ENCODE data around the gene TOX2.

TOX2 gene

DNA sequence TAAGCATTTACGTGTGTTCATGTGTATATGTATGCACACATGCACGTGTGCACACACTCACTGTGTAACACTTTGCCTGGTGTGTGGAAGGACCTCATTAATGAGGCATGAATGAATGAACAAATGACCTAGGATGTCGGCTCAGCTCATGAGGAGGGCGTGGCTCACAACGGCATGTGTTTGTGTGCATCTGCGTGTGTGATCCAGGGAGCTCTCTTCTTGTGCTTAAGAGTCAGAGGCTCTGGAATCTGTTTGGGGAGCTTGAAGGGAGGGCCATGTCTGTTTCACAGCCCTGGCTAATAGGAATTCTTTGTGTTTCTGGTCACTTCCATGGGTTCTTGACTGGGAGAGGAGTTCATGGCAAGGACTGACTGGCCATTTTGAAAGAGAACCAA lies 32.7 kb downstream of the TOX2 start:
- H3K4me3 ChIP-seq (ENCODE audit: low read depth, low read length) = no peak overlapping the region
- DNase-seq (ENCODE audit: low read depth) = no peak
- TF ChIP-seq, protein P1, sequence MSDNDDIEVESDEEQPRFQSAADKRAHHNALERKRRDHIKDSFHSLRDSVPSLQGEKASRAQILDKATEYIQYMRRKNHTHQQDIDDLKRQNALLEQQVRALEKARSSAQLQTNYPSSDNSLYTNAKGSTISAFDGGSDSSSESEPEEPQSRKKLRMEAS (IDR thresholded peaks at IDR 0.05; ENCODE audit: low read depth, low read length) = no peak
- no peak for TF ChIP-seq POLR2A (IDR thresholded peaks at IDR 0.05; ENCODE audit: extremely low read depth, insufficient read length)
- TF ChIP-seq, protein P2, sequence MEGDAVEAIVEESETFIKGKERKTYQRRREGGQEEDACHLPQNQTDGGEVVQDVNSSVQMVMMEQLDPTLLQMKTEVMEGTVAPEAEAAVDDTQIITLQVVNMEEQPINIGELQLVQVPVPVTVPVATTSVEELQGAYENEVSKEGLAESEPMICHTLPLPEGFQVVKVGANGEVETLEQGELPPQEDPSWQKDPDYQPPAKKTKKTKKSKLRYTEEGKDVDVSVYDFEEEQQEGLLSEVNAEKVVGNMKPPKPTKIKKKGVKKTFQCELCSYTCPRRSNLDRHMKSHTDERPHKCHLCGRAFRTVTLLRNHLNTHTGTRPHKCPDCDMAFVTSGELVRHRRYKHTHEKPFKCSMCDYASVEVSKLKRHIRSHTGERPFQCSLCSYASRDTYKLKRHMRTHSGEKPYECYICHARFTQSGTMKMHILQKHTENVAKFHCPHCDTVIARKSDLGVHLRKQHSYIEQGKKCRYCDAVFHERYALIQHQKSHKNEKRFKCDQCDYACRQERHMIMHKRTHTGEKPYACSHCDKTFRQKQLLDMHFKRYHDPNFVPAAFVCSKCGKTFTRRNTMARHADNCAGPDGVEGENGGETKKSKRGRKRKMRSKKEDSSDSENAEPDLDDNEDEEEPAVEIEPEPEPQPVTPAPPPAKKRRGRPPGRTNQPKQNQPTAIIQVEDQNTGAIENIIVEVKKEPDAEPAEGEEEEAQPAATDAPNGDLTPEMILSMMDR (IDR thresholded peaks at IDR 0.05; ENCODE audit: low read depth, low read length) = no peak
- TF ChIP-seq MYC (IDR thresholded peaks at IDR 0.05; ENCODE audit: low read depth, low read length) = no peak

DNA sequence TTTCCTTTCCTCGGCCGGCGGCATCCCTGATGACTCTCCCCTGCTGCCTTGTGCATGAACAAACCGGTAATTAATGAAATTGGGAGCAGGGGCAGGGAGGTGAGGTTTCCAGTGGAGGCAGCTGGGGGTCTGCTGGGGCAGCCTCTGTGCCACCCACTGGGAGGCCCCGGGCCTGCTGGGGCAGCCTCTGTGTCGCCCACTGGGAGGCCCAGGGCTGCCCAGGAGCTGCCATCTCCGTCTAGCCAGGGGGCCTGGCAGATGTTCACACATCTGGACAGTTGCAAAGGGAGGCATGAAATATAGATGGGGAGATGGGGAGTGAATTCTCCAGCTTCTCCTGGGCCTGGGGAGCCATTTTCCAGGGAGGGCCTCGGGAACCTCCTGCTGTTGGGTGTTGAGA lies 33.8 kb downstream of the TOX2 start:
- TF ChIP-seq MYC (IDR thresholded peaks at IDR 0.05; ENCODE audit: low read depth, low read length) (no peak), POLR2A (IDR thresholded peaks at IDR 0.05; ENCODE audit: extremely low read depth, insufficient read length) (no peak)
- TF ChIP-seq, protein P1 (IDR thresholded peaks at IDR 0.05; ENCODE audit: low read depth, low read length) = no peak
- TF ChIP-seq, protein P2 (IDR thresholded peaks at IDR 0.05; ENCODE audit: low read depth, low read length) = no peak
- no peak overlapping the region for H3K4me3 ChIP-seq (ENCODE audit: low read depth, low read length)
- no peak for DNase-seq (ENCODE audit: low read depth)

DNA sequence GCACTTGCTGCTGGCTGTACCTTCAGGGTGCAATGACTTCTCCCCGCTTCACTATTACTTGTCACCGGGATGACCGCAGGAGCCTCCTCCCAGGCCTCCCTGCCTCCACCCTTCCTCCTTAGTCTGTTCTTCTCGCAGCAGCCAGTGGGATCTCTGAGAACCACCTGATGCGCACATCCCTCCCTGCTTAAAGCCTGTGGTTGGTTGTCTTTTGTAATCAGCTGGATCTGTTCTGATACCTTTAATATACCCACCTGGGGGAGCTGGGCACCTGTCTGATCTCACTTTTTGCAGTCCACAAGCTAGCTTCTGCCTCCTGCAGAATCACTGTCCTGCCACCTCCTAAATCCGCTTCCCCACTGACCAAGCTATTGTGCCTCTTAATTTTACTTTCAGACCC lies 34.6 kb downstream of the TOX2 start:
- no peak for DNase-seq (ENCODE audit: low read depth)
- TF ChIP-seq, protein P1 (IDR thresholded peaks at IDR 0.05; ENCODE audit: low read depth, low read length) = no peak
- TF ChIP-seq POLR2A (IDR thresholded peaks at IDR 0.05; ENCODE audit: extremely low read depth, insufficient read length) (no peak), MYC (IDR thresholded peaks at IDR 0.05; ENCODE audit: low read depth, low read length) (no peak)
- TF ChIP-seq, protein P2 (IDR thresholded peaks at IDR 0.05; ENCODE audit: low read depth, low read length) = no peak
- no peak overlapping the region for H3K4me3 ChIP-seq (ENCODE audit: low read depth, low read length)

DNA sequence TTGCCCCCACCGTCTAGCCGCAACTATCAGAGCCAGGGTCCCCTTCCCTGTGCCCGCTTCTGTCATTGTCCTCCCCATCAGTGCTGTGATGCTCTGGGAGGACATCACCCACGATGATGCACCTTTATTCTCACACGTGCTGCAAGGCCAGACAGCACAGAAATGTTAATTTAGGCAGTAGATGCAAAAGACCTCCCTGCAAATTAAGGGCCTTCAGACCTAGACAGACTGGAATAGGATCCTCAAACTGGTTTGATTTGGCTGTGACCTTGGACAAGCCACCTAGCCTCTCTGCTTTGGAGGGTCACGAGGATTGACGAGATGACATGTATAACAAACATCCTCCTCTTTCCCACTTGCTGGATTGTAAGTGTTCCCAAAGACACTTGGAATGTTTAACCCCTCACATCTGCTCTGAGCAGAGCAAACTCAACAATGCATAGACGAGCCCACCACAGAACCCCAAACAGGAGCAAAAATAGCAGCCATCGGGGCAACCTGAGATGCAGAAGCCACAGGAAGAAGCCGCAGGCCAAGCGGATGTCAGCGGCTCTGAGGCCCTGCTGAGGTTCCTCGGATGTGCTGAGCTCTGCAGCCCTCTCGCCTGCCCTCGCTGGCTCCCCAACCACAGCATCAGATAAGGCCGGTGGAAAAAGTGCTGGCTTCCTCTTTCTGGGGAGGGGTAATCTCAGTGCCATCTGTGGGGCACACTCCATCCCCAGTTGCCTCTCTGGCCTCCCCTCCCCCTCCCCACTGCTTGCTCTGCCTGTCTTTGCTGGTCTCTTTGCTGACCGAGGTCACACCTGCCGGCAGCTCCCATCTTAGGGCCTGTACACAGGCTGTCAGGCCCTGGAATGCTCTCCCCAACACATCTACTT lies 35.3 kb downstream of the TOX2 start:
- peak; percentile 82 for TF ChIP-seq MYC (IDR thresholded peaks at IDR 0.05; ENCODE audit: low read depth, low read length)
- TF ChIP-seq, protein P1 (IDR thresholded peaks at IDR 0.05; ENCODE audit: low read depth, low read length) = no peak; the same call in 1 of the 2 replicates
- TF ChIP-seq, protein P2 (IDR thresholded peaks at IDR 0.05; ENCODE audit: low read depth, low read length) = no peak
- TF ChIP-seq POLR2A (IDR thresholded peaks at IDR 0.05; ENCODE audit: extremely low read depth, insufficient read length) = no peak
- peak; percentile 97 for DNase-seq (ENCODE audit: low read depth)
- no peak overlapping the region for H3K4me3 ChIP-seq (ENCODE audit: low read depth, low read length)

DNA sequence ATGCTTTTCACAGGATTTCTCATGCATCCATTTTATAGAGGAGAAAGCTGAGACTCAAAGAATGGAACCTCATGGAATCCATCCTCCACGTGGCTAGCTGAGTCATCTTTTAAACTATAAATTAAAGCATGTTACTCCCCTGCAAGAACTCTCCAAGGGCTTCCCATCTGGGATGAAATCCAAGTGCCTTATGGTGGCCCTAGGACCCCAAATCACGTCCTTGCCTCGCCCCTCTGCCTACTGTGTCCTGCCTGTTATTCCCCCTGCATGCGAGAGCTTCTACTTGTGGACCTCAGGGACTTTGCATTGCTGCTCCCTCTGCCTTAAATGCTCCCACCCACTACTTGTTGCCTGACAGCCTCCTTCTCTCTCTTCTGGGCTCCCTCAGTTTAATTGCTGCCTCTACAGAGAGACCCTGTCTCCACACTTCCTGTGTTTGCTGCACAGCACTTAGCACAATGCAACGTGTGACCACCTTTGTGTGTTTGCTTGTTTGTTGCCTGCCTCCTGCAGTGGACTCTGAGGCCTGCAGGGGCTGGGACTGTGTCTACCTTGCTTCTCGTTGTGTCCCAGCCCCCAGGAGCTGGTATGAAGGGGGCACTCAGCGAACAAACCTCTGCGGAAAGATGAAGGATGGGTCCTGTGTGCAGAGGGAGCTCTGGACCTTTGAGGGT lies 39.4 kb downstream of the TOX2 start:
- TF ChIP-seq POLR2A (IDR thresholded peaks at IDR 0.05; ENCODE audit: extremely low read depth, insufficient read length) = no peak
- TF ChIP-seq, protein P1 (IDR thresholded peaks at IDR 0.05; ENCODE audit: low read depth, low read length) = peak; percentile 20; the same call in 1 of the 2 replicates
- TF ChIP-seq, protein P2 (IDR thresholded peaks at IDR 0.05; ENCODE audit: low read depth, low read length) = no peak
- peak; percentile 54; the same call in 1 of the 2 replicates for TF ChIP-seq MYC (IDR thresholded peaks at IDR 0.05; ENCODE audit: low read depth, low read length)
- no peak overlapping the region for H3K4me3 ChIP-seq (ENCODE audit: low read depth, low read length)
- no peak for DNase-seq (ENCODE audit: low read depth)
